Activated effector memory CD4-positive, alpha-beta T cell treated with anti-CD3 and anti-CD28 coated beads, Interleukin-2, amount 50 U/mL, for 16 hours (primary cell): Measurements from ENCODE around the gene CEND1.
"Not testable (repeated sequence)": the region's sequence is repeated elsewhere in the genome, so short reads cannot be mapped to it uniquely, and the experiment has no call there.

ENCODE experiments used
- DNase-seq: peaks from one replicate; pipeline ENCODE4 v3.0.0-alpha.2; 2020

Gene CEND1

GRCh38 chr11:763073-763463 is 26.8 kb downstream of the CEND1 start:
- no peak for DNase-seq

DNA sequence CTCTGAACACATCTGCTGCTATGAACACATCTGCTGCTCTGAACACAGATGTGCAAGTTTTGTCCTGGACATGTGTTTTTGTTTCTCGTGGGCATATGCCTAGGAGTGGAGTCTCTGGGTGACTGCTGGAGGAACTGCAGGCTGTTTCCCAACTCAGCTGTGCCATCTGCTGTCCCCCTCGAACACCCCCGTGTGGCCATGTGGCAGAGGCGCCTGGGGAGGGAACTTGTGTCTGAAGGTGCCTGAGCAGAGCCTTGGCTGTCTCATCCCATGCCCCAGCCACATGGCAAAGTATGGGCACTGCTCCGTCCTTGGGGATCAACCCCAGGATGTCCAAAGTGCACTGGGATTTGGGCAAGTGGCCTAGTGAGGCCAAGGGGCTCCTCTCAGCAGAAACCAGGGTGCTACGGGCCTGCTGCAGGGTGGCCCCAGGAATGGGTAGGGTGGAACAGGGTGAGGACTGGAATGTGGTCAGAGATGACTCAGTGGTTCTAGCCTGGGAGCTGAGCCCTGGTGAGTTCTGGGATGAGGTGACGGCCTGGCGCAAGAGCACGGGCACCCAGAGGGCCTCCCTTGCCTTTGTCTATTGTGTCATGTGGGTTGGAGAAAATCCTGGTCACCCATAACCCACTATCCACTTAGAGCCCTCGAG is 27.3 kb downstream of the CEND1 start:
- DNase-seq = no peak

- no peak for DNase-seq
Observed at GRCh38 chr11:761526-762108, 28.3 kb downstream of the CEND1 start.

- no peak for DNase-seq
Observed at GRCh38 chr11:760236-760635, 29.7 kb downstream of the CEND1 start.

GRCh38 chr11:749731-750130 is 40.2 kb downstream of the CEND1 start:
- no peak for DNase-seq

DNA sequence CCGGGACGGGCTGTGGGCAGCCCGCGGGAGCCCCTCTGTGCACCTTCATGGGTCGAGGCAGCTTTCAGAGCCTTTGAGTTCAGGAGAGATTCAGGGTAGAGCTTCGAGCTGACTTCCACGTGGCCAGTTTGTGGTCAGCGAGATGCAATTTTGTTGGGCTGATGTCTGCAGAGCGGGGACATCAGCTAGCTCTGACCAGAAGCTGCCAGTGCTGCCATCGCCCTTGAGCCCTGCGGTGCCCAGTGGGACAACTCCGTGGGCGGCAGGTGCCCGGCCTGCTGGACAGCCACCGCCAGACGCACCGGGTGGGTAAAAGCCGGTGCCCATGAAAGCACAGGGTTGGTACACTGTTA is 41.9 kb downstream of the CEND1 start:
- DNase-seq = no peak

DNA sequence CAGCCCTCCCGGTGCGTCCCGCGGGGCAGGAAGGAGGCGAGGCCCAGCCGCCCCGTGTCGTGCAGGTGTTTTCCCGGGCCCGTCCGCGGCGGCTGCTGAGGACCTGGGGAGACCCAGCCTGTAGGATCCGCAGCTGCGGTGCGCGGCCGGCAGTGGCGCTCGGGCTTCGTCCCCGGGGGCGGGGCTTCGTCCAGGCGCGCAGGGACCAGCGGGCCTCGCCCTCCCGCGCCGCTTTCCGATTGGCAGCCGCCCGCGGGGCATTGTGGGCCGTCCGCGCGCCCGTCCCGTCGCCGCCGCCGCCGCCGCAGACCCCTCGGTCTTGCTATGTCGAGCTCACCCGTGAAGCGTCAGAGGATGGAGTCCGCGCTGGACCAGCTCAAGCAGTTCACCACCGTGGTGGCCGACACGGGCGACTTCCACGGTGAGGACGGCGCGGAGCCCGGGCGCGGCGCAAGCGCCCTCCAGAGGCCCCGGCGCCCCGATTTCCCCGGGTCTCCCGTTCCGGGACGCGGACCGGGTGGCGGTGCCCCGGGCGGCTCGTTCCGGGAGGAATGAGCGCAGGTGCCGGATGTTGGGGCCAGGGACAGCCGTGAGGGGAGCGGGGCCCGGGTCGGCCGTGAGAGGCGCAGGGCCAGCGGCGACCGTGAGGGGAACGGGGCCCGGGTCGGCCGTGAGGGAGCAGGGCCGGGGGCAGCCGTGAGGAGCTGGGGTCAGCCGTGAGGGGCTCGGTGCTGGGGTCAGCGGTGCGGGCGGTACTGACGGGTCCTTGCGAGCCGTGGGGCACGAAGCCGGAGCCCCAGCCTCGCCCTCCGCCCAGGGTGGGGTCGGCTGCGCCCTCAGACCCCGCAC is 42.5 kb downstream of the CEND1 start, which contains the start of gene TALDO1:
Gene TALDO1 (plus strand): TSS at position 307 of the 849 bp plus-strand sequence. CDS start 18 bp downstream, at position 325.
- peak; percentile 95 for DNase-seq

DNA sequence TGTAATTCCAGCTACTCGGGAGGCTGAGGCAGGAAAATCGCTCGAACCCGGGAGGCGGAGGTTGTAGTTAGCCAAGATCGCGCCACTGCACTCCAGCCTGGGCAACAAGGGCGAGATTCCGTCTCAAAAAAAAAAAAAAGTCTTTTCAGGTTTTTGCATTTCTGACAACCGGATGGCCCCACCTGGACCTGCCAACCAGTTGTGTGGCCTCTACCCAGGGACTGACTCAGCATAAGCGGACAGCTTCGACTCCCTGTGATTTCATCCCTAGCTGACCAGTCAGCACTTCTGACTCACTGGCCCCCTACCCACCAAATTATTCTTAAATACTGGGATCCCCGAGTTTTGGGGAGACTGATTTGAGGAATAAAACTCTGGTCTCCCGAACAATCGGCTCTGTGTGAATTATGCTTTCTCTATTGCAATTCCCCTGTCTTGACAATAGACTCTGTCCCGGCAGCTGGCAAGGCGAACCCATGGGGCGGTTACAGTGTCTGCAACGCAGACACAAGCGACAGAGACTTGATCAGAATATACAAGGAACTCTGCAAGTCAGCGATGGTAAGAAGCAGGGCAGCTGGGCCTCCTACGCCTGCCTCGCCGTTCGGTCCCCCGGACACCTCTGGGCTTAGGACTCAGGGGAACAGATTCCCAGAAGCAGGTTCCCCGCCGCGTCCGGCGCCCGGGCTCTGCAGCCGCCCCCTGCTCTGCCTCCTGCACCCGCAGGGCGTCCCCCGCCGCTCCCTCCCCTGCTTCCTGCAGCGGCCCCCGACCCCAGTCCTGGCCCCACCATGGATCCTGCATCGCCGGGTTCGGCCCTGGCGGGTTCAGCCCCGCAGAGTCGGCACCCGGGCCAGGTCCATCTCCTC is 43.4 kb downstream of the CEND1 start:
- no peak for DNase-seq

DNA sequence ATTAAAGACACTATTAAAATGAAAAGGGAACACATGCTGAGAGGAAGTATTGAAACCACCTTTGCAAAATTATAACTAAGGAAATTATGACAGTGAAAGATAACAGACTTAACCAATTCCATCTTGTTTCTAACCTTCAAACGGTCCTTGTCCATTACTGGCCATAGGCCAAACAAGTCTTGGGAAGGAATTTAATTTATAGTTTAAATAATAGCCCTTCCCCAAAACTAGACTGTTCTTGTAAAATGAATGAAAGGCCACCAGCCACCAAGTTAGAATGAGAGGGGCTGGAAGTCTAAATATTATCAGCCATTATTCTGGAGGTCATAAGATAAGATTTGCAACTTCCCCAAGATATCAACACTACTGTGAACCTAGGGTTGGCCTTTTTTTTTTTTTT is 44.5 kb downstream of the CEND1 start:
- no peak for DNase-seq

- DNase-seq = no peak
Observed at GRCh38 chr11:742571-743201, 47.2 kb downstream of the CEND1 start.

DNA sequence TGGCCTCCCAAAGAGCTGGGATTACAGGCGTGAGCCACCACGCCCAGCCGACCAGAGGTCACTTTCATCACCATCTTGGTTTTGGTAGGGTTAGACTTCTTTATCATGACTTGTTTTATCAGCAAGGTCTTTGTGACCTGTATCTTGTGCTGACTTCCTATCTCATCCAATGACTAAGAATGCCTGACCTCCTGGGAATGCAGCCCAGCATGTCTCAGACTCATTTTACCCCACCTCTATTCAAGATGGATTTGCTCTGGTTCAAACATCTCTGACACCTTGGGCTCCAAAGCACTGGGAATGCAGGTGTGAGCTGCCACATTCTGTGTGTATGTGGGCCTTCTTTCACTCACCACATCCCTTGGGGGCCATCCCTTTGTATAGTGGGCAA is 47.7 kb downstream of the CEND1 start:
- DNase-seq = no peak

- DNase-seq = not testable (repeated sequence)
Observed at GRCh38 chr11:737899-738298, 52.0 kb downstream of the CEND1 start.

- DNase-seq = no peak
Observed at GRCh38 chr11:737366-737765, 52.5 kb downstream of the CEND1 start.
